Stimulated activated CD4-positive, alpha-beta T cell treated with anti-CD3 and anti-CD28 coated beads, Interleukin-1b, Interleukin-23, amount 100 ng/mL, for 48 hours (primary cell): ENCODE results near the gene GALNT16.

Experiments
- DNase-seq: peaks from one replicate; pipeline ENCODE4 v3.0.0-alpha.2; 2020

The GALNT16 gene

DNA sequence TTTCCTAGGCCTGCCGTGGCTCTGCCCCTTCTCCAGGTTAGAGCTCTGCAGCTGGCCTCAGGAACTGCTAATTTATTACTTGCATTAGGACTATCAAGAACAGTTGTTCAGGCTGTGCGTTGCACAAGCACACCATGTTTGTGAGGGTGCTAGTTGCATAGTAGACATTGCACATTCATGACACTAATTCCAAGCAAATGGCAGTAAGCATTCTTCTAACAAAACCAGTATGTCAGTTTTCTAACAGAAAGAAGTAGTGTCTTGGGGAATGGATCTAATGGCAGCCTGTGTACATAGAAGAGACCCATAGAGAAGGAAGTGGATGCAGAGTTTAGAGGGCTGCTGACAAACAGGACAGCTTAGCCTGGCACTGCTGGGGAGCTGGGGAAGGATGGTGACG is 84.2 kb downstream of the GALNT16 start:
- DNase-seq = no peak

DNA sequence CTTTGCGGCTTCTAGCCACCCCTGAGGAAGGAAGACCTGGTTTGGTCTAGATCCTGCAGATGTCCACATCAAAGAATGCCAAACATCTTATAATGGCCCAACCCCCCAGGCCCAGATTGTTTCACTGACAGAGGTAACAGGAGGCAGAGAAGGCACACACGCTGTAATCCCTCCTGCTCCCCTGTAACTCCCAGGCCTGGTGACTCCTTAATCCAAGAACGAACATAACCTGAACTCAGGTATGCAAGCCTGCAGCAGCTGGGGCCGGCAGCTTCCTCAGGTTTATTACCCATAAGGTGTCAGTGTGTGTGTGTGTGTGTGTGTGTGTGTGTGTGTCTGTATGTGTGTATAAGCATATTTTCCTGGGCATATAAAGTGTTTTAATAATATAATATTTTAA is 85.4 kb downstream of the GALNT16 start:
- no peak for DNase-seq

GRCh38 chr14:69346710-69347109 is 86.8 kb downstream of the GALNT16 start:
- DNase-seq = peak; percentile 18

GRCh38 chr14:69349091-69349777 is 89.3 kb downstream of the GALNT16 start:
- no peak for DNase-seq

DNA sequence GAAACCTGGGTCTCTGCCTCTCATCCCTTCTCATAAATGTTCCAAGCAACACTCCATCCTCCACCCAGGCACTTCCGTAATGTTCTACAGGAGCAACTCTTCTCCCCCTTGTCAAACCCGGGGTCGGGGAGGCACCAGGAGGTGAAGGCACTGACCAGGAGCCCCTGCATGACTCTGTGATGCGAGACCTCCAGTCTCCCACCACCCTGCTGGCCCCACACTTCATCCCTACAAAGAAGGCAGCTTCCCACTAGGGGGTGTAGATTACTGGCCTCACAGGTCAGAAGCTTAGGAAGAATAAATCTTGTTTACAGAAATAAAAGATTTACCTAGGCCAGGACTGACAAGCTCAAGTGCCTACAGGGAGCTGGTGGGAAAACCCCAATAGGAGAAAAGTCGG is 90.9 kb downstream of the GALNT16 start:
- no peak for DNase-seq

DNA sequence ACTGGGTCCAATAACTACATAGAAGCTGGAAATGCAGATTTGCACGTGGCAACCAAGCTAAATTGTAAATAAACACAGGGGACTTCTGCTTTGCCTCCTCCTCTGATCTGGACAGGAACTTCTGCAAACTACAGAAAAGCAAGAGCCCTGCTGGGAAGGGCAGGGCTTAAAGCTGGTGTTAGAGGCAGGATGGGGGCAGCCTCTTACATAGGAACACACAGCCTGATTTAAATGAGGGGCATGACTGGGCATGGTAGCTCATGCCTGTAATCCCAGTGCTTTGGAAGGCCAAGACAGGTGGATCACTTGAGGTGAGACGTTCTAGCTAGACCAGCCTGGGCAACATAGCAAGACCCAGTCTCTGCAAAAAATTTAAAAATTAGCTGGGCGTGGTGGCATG is 91.4 kb downstream of the GALNT16 start:
- no peak for DNase-seq

GRCh38 chr14:69351911-69352310 is 92.0 kb downstream of the GALNT16 start:
- DNase-seq = no peak

DNA sequence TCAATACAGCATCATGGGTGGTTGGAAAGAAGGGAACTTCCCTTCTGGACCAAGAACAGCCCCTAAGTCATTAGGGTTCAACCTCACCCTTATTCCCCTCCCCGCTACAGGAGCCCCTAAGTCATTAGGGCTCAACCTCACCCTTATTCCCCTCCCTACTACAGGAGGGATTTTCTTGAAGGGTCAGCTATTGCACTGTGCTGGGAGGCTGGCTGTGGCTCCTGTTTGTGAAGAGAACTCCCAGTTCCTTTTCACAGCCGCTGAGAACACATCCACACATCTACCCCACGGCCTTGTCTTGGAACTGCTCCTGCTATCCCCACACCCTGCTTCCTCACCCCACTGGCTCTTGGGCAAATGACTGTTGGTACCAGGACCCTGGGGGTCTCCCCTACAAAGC is 93.2 kb downstream of the GALNT16 start:
- no peak for DNase-seq

GRCh38 chr14:69354383-69355153 is 94.6 kb downstream of the GALNT16 start:
- DNase-seq = peak; percentile 76

GRCh38 chr14:69355154-69355597 is 95.2 kb downstream of the GALNT16 start:
- no peak for DNase-seq

- no peak for DNase-seq
Observed at GRCh38 chr14:69355607-69356281, 95.8 kb downstream of the GALNT16 start.

DNA sequence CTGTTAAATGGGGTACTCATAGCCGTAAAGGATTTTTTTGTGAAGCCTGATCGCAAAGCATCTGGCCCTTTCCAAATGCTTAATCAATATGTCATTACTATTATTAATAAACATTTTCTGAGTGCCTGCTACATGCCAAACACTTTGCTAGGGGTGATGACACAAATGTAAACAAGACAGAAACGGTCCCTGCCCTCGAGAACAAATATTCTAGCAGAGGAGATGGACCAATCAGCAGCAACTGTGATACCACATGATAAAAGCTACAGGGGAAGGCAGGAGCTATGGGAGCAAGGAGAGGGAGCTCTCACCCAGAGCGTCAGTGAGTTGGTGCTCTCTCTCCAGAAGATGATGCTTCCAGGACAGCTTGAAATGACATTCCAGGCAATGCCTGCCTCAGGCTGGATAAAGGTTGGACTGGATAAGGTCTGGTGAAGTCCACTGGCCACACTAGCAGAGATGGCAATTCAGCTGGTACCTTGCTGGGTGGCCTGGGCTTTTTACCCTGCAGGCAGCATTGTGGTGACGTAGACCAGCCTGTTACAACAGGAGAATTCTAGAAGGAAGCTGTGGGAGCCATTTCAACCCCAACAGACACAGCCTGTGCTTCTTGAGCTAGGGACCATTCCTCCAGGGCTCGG is 97.1 kb downstream of the GALNT16 start:
- DNase-seq = no peak

DNA sequence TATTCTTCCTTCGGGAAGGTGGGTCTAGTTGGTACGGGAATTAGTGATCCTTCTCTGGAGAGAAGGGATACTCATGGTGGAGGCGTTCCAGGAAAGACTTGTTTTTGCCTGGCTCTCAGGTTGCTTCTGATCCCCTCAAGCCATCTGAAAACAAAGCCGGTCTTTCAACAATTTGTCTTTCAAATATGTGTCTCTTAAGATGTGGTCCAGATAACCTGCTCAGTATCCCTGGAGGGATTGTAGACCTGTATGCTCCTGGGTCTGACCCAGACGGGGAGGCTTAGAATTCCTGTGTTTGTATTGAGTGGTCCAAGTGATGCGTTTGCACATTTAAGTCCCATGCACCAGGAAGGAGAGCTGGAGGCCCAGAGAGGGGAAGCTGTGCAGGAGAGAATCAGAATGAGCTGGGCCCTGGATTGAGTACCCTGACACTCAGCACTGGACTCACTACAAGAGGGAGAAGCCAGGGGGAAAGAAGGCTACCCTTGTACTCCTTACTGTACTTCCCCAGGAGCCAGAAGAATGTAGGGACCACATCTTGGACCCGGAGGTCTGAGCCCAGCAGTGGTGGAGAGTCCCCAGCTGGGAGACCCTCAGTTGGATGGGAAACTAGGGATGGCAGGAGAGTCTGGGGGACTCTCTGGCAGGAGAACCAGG is 97.7 kb downstream of the GALNT16 start:
- no peak for DNase-seq

DNA sequence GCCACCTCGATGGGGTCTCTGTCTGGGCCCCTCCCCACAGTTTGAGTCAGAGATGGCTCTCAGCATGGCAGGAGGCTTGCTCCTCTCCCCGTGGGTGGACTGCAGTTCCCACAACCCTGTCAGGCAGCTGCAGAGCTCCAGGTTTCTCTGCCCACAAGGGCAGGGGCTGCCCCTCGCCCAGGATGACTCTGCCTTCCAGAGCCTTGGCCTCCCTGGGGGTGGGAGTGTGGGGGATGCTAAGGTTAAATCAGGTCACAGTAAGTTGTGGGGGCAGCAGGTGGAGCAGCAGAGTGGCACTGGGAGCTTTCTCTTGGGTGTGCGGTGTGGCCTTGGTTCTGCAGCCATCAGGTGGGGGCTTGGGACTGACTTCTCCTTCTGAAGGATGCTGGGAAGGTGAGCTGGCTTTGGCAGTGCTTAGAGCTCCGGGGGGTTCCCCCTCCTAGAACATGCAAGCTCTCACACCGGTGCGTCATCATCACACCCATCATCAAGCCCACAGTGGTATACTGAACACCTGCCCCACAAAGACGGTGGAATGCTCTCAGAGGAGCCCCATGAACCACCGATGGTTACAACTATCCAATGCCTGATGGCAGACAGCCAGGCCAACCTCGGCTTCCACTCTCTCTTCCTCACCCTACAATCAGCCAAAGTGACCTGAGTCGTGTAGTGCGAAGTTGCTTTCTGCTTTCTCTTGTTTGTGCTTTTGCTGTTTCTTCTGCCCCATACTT is 98.4 kb downstream of the GALNT16 start:
- peak; percentile 82 for DNase-seq

GRCh38 chr14:69358966-69359365 is 99.0 kb downstream of the GALNT16 start:
- no peak for DNase-seq

DNA sequence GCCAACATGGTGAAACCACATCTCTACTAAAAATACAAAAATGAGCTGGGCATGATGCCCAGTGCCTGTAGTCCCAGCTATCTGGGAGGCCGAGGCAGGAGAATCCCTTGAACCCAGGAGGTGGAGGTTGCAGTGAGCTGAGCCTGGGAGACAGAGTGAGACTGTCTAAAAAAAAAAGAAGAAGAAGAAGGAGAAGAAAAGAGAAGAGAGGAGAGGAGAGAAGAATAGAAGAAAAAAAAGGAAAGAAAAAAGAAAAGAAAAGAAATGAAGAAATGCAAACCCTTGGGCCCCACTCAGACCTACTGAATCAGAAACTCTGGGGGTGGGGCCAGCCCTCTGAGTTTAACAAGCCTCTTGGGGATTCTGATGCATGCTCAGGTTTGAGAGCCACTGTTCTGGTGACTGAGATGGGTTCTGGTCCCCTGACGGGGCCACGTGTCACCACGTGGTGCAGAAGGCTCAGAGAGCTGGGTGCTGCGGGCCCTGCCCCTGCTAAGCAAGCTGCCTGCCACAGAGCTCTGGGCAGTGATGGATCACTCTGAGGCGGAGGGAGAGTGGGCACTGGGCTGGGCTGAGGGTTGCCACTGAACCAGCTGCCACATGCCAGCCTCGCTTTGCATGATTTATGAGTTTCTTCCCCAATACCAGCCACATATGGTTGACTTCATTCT is 100.6 kb downstream of the GALNT16 start:
- peak; percentile 55 for DNase-seq

GRCh38 chr14:69363055-69363454 is 103.1 kb downstream of the GALNT16 start:
- DNase-seq = no peak

GRCh38 chr14:69363964-69364363 is 104.0 kb downstream of the GALNT16 start:
- DNase-seq = no peak

- DNase-seq = no peak
Observed at GRCh38 chr14:69364378-69364777, 104.4 kb downstream of the GALNT16 start.

- no peak for DNase-seq
Observed at GRCh38 chr14:69366069-69366468, 106.1 kb downstream of the GALNT16 start.

- DNase-seq = no peak
Observed at GRCh38 chr14:69366761-69367160, 106.8 kb downstream of the GALNT16 start.

DNA sequence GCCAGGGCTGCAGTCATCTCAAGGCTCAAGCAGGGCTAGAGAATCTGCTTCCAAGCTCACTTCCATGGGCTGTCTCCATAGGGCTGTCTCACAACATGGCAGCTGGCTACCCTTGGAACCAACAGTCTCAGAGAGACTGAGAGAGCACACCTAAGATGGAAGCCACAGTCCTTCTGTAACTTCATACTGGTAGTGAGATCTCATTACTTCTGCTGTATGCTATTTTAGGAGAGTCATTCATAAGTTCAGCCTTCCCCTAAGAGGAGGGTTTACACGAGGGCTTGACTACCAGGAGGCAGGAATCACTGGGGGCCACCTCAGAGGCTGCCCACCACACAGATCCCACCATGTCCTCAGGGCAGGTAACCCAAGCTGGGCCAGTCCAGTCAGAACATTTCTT is 108.4 kb downstream of the GALNT16 start:
- no peak for DNase-seq
